Right renal cortex interstitium (tissue), 3 donors: ENCODE data around the gene KRT23. TPM values are rescaled to one million over a fixed set of nuclear protein-coding genes. Genes with fewer than 3 reads are reported as not detected.

Experiments used
- DNase-seq, 3 donors: peaks; one replicate each; pipeline ENCODE4 v3.0.0-alpha.2; 2013; ENCODE audit warnings: low read depth in 3 of 3, low spot score in 2 of 3
- polyA plus RNA-seq, 3 donors: library from polyadenylated mRNA; unstranded; fragments of 120-200 nt; gene quantifications; one replicate each; pipeline ENCODE4 v1.2.1, GENCODE V29; 2013; ENCODE audit not compliant: insufficient read length in 3 of 3

KRT23 gene
- polyA plus RNA-seq, 3 donors = 0.45 to 2.2 (median 2.0) TPM

GRCh38 chr17:40873801-40874200, 63.6 kb downstream of the KRT23 start:
- no peak for DNase-seq

DNA sequence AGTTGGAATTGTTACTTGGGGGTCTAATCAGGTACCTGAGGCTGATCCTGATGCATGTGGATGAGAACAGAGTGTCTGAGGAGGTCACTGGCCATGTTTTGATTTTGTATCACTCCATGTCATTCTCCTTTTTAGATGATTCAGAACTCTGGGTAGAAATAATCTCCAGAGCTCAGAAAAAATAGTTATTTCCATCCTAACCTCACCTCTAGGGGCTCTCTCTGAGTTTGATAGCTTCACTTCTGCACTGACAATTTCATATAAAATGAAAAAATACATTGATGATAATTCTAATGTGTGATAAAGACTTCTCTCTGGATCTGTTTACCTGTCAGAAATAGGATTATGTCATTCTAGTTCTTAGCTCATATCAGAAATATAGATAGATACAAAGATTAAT, 64.2 kb downstream of the KRT23 start:
- no peak for DNase-seq

Other genes starting within 250 kb of the KRT23 start
- gene KRT24, start 233.9 kb downstream of the KRT23 start, polyA plus RNA-seq = not detected
- gene KRT25, start 182.3 kb downstream of the KRT23 start, polyA plus RNA-seq = under 1 TPM in 2 of 3 donors, not detected in 1; 0.07 TPM
- gene KRT26, start 165.4 kb downstream of the KRT23 start, polyA plus RNA-seq = not detected
- gene KRT27, start 155.1 kb downstream of the KRT23 start, polyA plus RNA-seq = not detected
- gene KRT28, start 137.7 kb downstream of the KRT23 start, polyA plus RNA-seq = not detected
- 10 to 100 TPM; 33.0 to 44.7 (median 41.0) TPM for gene KRT10, start 115.0 kb downstream of the KRT23 start, polyA plus RNA-seq
- not detected for gene KRT12, start 70.4 kb downstream of the KRT23 start, polyA plus RNA-seq
- under 1 TPM in 2 of 3 donors, not detected in 1; 0.17 to 0.37 TPM for gene KRT20, start 52.4 kb downstream of the KRT23 start, polyA plus RNA-seq
- not detected for gene KRT39, start 29.3 kb upstream of the KRT23 start, polyA plus RNA-seq
- gene KRT40, start 46.7 kb upstream of the KRT23 start, polyA plus RNA-seq = not detected
- not detected for gene KRTAP3-3, start 56.5 kb upstream of the KRT23 start, polyA plus RNA-seq
- not detected for gene KRTAP3-2, start 62.3 kb upstream of the KRT23 start, polyA plus RNA-seq
- gene KRTAP3-1, start 71.5 kb upstream of the KRT23 start, polyA plus RNA-seq = not detected
- gene KRTAP1-5, start 89.6 kb upstream of the KRT23 start, polyA plus RNA-seq = not detected
- not detected for gene KRTAP1-4, start 92.5 kb upstream of the KRT23 start, polyA plus RNA-seq
- gene KRTAP1-3, start 97.2 kb upstream of the KRT23 start, polyA plus RNA-seq = not detected
- gene KRTAP1-1, start 103.8 kb upstream of the KRT23 start, polyA plus RNA-seq = not detected
- not detected for gene KRTAP2-1, start 109.7 kb upstream of the KRT23 start, polyA plus RNA-seq
- not detected for gene KRTAP2-2, start 117.6 kb upstream of the KRT23 start, polyA plus RNA-seq
- not detected for gene KRTAP2-3, start 122.5 kb upstream of the KRT23 start, polyA plus RNA-seq
- not detected for gene KRTAP2-4, start 128.2 kb upstream of the KRT23 start, polyA plus RNA-seq
- gene KRTAP4-7, start 146.5 kb upstream of the KRT23 start, polyA plus RNA-seq = not detected
- not detected for gene KRTAP4-8, start 160.5 kb upstream of the KRT23 start, polyA plus RNA-seq
- not detected for gene KRTAP4-16, start 164.6 kb upstream of the KRT23 start, polyA plus RNA-seq
- not detected for gene KRTAP4-9, start 167.7 kb upstream of the KRT23 start, polyA plus RNA-seq
- not detected for gene KRTAP4-11, start 180.7 kb upstream of the KRT23 start, polyA plus RNA-seq
- gene KRTAP4-12, start 186.5 kb upstream of the KRT23 start, polyA plus RNA-seq = not detected
- gene KRTAP4-6, start 202.9 kb upstream of the KRT23 start, polyA plus RNA-seq = not detected
- gene KRTAP4-5, start 212.2 kb upstream of the KRT23 start, polyA plus RNA-seq = not detected
- not detected for gene KRTAP4-4, start 223.1 kb upstream of the KRT23 start, polyA plus RNA-seq
- gene KRTAP4-3, start 230.6 kb upstream of the KRT23 start, polyA plus RNA-seq = not detected
- gene KRTAP4-2, start 240.6 kb upstream of the KRT23 start, polyA plus RNA-seq = not detected
- not detected for gene KRTAP4-1, start 247.3 kb upstream of the KRT23 start, polyA plus RNA-seq